GM12878 (cell line): ENCODE data around the gene ATL1. TPM values are rescaled to one million over a fixed set of nuclear protein-coding genes. Genes with fewer than 3 reads are reported as not detected.
A peak's percentile ranks its signal among the peaks of the same experiment; 100 is the strongest.

Experiments used
- ATAC-seq: fragments of 200-7000 bp; cut with Tn5 transposase; 3 replicates; pipeline ENCODE4 v1.9.1; 2020; ENCODE audit warnings: mild to moderate bottlenecking, moderate library complexity
- BruUV-seq: library from RNA; stranded (reverse); fragments of 400-500 nt; replicated peaks from 2 replicates; lab custom pipeline; 2021; lab: Mats Ljungman, UMichigan
- CTCF ChIA-PET: fragments of 300-600 bp; sonication (Branson Sonifier 250); formaldehyde crosslinking; extraction: SDS; loops from one replicate; lab custom pipeline; 2021; ENCODE audit warnings: inconsistent platforms; lab: Yijun Ruan, JAX
- POLR2A ChIA-PET: fragments of 350-600 bp; formaldehyde crosslinking; extraction: SDS; loops from one replicate; lab custom pipeline; 2021; ENCODE audit warnings: inconsistent platforms; lab: Charles Lee
- RAD21 ChIA-PET: fragments of 300-600 bp; sonication (Branson Sonifier 250); formaldehyde crosslinking; loops from one replicate; lab custom pipeline; 2023; ENCODE audit warnings: antibody characterized with exemption; ENCODE audit not compliant: unreplicated experiment; lab: Charles Lee
- SMC1A ChIA-PET: fragments of 300-600 bp; sonication (Branson Sonifier 250); formaldehyde crosslinking; loops from one replicate; lab custom pipeline; 2023; ENCODE audit not compliant: unreplicated experiment, uncharacterized antibody; lab: Charles Lee
- DNase-seq: peaks from one replicate; pipeline ENCODE4 v3.0.0-alpha.2; 2011; ENCODE audit warnings: low read depth, low spot score
- FAIRE-seq: peaks from 3 replicates; lab custom pipeline; 2011; peaks lifted over from hg19 to GRCh38; lab: Jason Lieb, UNC
- H2AFZ ChIP-seq: 2 replicates; pipeline ENCODE4 v1.6.0; 2011; ENCODE audit warnings: low read depth, low read length, control low read depth; ENCODE audit not compliant: control insufficient read depth
- H3K27ac ChIP-seq: 2 replicates; pipeline ENCODE4 v1.5.1; 2011; ENCODE audit warnings: control low read depth; ENCODE audit not compliant: control insufficient read depth, insufficient read depth
- H3K27me3 ChIP-seq, 2 experiments: replicated peaks in 1 of 2; 2 replicates each; pipeline versions ENCODE4 v1.6.0 to v1.6.1; 2011; ENCODE audit warnings: low read length in 1 of 2; ENCODE audit not compliant: control insufficient read depth in 2 of 2, insufficient read depth in 2 of 2
- H3K36me3 ChIP-seq, 2 experiments: 2 replicates each; pipeline ENCODE4 v1.5.1; 2011; ENCODE audit warnings: low read length in 1 of 2; ENCODE audit not compliant: control insufficient read depth in 2 of 2, insufficient read depth in 2 of 2
- H3K4me1 ChIP-seq: 2 replicates; pipeline ENCODE4 v1.6.1; 2011; ENCODE audit warnings: mild to moderate bottlenecking, low read length, moderate library complexity, mixed read lengths; ENCODE audit not compliant: control insufficient read depth, insufficient read depth
- H3K4me2 ChIP-seq: 2 replicates; pipeline ENCODE4 v1.6.0; 2011; ENCODE audit warnings: control low read depth; ENCODE audit not compliant: control insufficient read depth, insufficient read depth
- H3K4me3 ChIP-seq: fragments of 200-600 bp; sonication (generic); 2 replicates; pipeline ENCODE4 v1.5.1; 2016
- H3K79me2 ChIP-seq: 2 replicates; pipeline ENCODE4 v1.6.0; 2011; ENCODE audit warnings: low read length; ENCODE audit not compliant: control insufficient read depth, insufficient read depth
- H3K9ac ChIP-seq: 2 replicates; pipeline ENCODE4 v1.8.0; 2011; ENCODE audit warnings: low read length, control low read depth, mixed read lengths; ENCODE audit not compliant: control insufficient read depth, insufficient read depth
- H3K9me3 ChIP-seq: replicated peaks from 3 replicates; pipeline ENCODE4 v1.5.1; 2011; ENCODE audit warnings: mild to moderate bottlenecking, low read length; ENCODE audit not compliant: control insufficient read depth, insufficient read depth
- H4K20me1 ChIP-seq: 2 replicates; pipeline ENCODE4 v1.6.0; 2011; ENCODE audit not compliant: control insufficient read depth, insufficient read depth
- FOS ChIP-seq: IDR thresholded peaks from 3 replicates; pipeline ENCODE4 v1.6.1; 2011; ENCODE audit warnings: borderline replicate concordance; ENCODE audit not compliant: insufficient read length; ENCODE audit errors: extremely low read depth
- JUNB ChIP-seq: IDR thresholded peaks from 2 replicates; pipeline ENCODE4 v1.6.1; 2016; ENCODE audit warnings: antibody characterized with exemption, mild to moderate bottlenecking
- TCF12 ChIP-seq: IDR thresholded peaks from 2 replicates; pipeline ENCODE4 v1.6.1; 2011; ENCODE audit warnings: low read depth, mild to moderate bottlenecking, low read length
- USF2 ChIP-seq: IDR thresholded peaks from 2 replicates; pipeline ENCODE4 v1.6.1; 2011; ENCODE audit warnings: low read depth, low read length, improper control_type of control experiment, borderline replicate concordance
- WGBS: methylation state at CpG from one replicate; pipeline ENCODE4 v1.1.6; 2016; ENCODE audit warnings: low lambda C conversion rate; ENCODE audit not compliant: insufficient replicate concordance, insufficient coverage; ENCODE audit errors: missing lambda C conversion rate; 5-methylcytosine and 5-hydroxymethylcytosine counted together
- in situ Hi-C: fragments of 300-500 bp; cut with MboI; formaldehyde crosslinking; loops from 9 replicates; pipeline ENCODE4 v1.14.3; 2018; ENCODE audit warnings: mixed read lengths
- intact Hi-C: fragments of 100-400 bp; cut with micrococcal nuclease; formaldehyde crosslinking; loops from one replicate; pipeline ENCODE4 v1.14.2; 2022; ENCODE audit not compliant: unreplicated experiment
- polyA plus RNA-seq, 11 experiments: library from polyadenylated mRNA; depleted of rRNA in 4 of 11; unstranded in 6 of 11; stranded (reverse) in 5 of 11; fragments of >200 nt; fragmentation: Nextera tagmentation in 4 of 11; fragmentation: Illumina TruSeq in 1 of 11; extraction: Ambion mirVana in 4 of 11; extraction: Trizol in 1 of 11; gene quantifications; 1 replicate in 1 of 11; 2 replicates in 10 of 11; pipeline versions ENCODE4 v1.2.1 to v1.2.3, GENCODE V29; 2011 to 2016; ENCODE audit warnings: inconsistent platforms in 2 of 11, missing spikeins in 2 of 11, low read depth in 1 of 11
- total RNA-seq, 4 experiments: library from RNA; depleted of rRNA in 3 of 4; stranded (reverse); fragments of >200 nt in 3 of 4; fragmentation: Illumina TruSeq in 1 of 4; extraction: Trizol in 1 of 4; gene quantifications; 2 replicates each; pipeline versions ENCODE4 v1.2.1 to v1.2.3, GENCODE V29; 2013 to 2021

The ATL1 gene
- total and polyA plus RNA-seq, 10 of the 15 experiments (the other 5 are each of a cell fraction or from before 2014, with no cell fraction given), result 0.11 to 1.2 (median 0.58) TPM; not detected in 1

DNA sequence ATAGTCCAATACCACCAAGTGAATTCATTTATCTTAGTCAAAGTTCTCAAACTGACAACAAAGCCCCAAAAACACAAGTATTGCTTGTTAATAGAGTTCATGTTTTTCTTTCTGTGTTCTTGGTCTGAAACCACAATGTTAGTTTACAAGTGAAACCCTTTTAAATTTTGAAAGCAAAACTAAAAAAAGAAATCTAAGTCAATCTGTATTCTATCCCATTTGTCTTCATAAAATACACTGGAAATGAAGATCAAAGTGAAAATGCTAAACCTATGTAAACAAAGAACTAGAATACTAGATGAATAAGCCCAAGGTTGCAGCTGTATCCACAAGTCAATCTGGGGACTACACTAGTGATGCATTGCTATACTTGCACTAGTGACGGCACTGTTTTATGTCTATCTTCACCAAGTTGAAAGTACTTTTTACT is 38.0 kb upstream of the ATL1 start (continued):
- TF ChIP-seq TCF12 (peak; percentile 44; the same call in 1 of the 2 replicates), USF2 (no peak)
- TF ChIP-seq, all 136 proteins: peak for 13

DNA sequence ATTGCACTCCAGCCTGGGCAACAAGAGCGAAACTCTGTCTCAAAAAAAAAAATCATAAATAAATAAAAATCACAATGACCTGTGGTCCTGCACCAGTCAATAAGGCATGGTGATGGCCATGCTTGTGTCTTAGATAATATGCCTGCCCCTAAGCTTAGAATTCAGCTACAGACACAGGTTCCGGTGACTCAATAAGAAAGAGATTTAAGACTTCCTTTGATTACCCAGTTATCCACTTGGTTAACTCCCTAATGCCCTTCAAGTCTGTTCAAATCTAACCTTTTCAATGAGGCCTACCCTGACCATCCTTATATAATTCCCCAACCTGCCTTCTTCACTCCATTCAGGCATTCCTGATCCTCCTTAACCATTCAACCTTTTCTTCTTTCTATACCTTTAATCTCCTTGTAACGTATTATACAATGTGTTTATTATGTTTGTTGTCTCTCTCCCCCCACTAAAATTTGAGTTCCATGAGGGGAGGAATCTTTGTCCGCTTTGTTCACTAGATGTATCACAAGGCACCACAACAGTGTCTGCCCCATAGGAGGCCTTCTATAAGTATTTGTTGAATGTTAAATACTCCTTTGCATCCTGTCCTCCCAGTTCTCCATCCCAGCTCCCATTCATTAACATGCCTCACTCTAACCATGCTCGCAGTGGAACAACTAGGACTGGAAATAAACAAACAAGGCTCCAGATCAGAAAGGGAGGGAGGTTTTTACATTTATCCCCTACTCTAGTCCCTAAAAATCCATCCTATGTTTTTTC is 36.5 kb upstream of the ATL1 start:
- Histone ChIP-seq H3K9ac (no peak overlapping the region), H3K4me1 (peaks cover 38% of the 10 kb centered on the region), H3K27me3 (no peaks in the 10 kb centered on the region), H3K4me3 (no peak overlapping the region), H3K4me2 (peak overlapping the region; percentile 73), H2AFZ (no peak overlapping the region), H3K9me3 (no peaks in the 10 kb centered on the region), H3K36me3 (0 out of 4 replicates have a peak, but pooled peaks cover 0 to 2% of the 10 kb centered on the region in 2 experiments), H4K20me1 (no peaks in the 10 kb centered on the region), H3K27ac (no peak overlapping the region), H3K79me2 (peaks cover 59% of the 10 kb centered on the region)
- FAIRE-seq, result no peak
- TSS peak; percentile 9 for BruUV-seq
- DNase-seq, result no peak
- RAD21 ChIA-PET, result interaction anchor here (1.0 to 3.3 kb wide), 4 partner anchors 159 to 252 kb away, joined by 3 to 14 read pairs (median 8); no protein-coding TSS in a partner anchor
- in situ Hi-C loops (no loop called here), intact Hi-C loops (loop anchor here (2.0 kb wide), 1 partner anchor 125 kb away; no protein-coding TSS in a partner anchor)
- POLR2A ChIA-PET, result interaction anchor here (0.6 kb wide), 1 partner anchor 109 kb away, joined by 4 read pairs; no protein-coding TSS in a partner anchor
- CTCF ChIA-PET, result interaction anchor here (0.6 to 2.2 kb wide), 5 partner anchors 8 to 202 kb away, joined by 3 to 11 read pairs (median 6); partner anchors contain the start of gene MAP4K5
- 89% methylated on average over 5 of the region's 5 CpGs for WGBS
- TF ChIP-seq FOS, result no peak
- TF ChIP-seq JUNB, result 0 out of 2 replicates have a peak, but pooled peaks have one; percentile 19
- SMC1A ChIA-PET, result interaction anchor here (1.0 to 1.6 kb wide), 2 partner anchors 8 to 202 kb away, joined by 3 to 6 read pairs; no protein-coding TSS in a partner anchor
- peak; percentile 9; the same call in 1 of the 3 replicates for ATAC-seq
